NCI-H128 (cell line): ENCODE data around the gene CST3.

Experiments used
- DNase-seq: peaks from one replicate; lab custom pipeline; 2025; ENCODE audit not compliant: unreplicated experiment; lab: John Stamatoyannopoulos, UW

CST3 gene

DNA sequence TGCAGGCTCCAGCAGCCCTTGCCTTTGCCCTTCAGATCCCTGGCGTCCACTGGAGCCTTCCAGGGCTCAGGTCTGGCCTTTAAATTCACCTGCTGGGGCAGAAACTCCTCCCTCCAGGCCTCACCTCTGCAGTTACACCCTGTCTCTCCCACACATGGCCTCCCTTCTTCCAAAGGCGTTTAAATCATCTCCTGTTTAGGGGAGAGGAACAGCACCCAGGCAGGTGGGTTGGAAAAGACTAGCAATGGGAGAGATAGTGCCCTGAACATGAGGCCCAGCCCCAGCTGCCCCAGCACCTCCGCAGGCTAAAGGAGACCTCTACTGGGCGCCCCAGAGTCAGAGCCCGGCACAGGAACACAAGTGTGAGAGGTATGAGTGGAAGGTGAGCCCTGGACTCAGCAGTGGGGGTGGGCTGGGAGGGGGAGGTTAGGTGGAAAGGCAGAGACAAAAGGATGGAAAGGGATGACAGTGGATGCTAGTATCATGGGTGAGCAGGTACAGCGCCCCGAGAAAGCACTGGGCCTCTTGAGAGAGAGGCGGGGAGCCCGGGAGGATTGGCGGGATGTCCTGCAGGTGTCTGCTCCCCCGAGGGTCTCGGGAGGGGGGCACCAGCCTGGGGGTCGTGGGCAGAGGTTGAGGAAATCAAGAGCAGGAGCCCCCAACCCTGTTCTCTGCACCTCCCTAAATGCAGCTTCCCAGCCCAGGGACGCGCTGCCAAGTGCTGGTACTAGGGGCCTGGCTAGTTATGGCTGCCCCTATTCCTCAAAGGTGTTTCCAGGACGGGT, 31.7 kb downstream of the CST3 start, which contains the start of gene CST9:
TSS of gene CST9 (minus strand) at position 51 of the 785 bp plus-strand sequence. CDS start 53 bp downstream, outside the sequence.
- DNase-seq = no peak

DNA sequence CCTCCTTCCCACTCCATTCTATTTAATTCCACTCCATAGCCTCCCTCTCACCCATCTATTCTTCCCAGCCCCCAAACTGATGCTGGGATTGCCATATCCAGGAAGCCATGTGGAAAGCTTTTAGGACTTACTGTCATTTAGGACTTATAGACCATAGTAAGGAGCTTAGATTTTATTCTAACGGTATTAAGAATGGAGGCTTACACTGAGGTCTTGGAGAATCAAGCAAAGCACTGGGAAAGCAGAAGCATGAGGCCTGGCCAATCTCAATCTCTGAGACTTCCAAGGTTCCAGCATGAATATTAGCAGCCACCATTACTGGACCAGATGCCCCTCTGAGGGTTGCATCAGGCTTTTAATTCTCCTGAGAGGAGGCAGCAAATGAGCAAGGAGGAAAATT, 33.4 kb downstream of the CST3 start:
- no peak for DNase-seq

DNA sequence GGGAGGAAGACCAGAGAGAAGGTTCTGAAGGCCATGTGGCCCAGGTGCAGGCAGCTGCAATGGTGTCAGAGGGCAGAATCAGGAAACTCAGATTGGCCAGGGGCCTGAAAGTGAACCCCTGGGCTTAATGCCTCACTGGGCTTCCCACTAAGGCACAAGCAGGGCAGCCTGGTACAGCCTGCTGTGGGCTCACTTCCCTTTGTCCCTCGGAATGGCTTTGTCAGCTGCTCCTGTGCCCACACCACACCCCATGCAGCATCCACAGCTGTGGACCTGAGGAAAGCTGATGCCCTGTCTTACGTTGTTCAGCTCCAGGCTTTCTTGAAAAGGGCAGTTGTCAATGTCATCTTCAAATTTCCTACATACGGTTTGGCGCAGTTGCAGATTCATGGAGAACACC, 34.4 kb downstream of the CST3 start:
- no peak for DNase-seq

DNA sequence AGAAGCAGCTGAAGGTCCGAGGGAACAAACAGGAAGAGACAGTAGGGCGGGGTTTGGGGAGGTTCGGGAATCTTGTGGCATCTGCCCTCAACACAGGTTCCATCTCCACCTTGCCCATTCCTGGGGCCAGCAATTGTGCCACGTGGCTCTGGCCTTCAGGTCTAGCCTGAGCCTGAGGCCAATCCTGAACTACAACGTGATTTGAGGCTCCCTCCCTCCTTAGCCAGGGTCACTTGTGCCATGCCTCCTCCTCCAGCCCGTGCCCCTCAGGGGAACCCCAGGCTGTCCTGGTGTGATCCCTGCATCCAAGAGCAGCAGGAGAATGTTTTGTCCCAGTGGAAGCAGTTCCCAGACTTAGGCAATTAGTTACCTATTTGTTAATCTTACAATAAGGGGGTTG, 35.1 kb downstream of the CST3 start:
- no peak for DNase-seq

DNA sequence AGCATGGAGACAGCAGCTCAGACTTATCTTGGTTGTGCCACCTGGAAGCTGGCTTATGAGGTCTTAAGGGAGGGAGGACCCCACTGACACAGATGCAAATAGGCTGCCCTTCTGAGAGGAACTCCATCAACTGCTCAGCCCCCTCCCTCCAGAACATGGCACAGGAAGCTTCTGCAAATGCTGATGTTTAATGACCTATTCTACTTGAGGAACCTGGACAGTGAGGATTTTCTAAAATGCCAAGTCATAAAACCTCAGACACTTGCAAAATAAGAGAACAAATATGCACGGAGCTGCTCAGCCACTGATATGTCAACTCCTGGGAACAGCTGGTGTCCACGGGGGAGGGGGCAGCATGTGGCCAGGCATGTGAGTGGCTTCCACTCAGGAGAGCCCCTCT, 35.5 kb downstream of the CST3 start:
- no peak for DNase-seq

DNA sequence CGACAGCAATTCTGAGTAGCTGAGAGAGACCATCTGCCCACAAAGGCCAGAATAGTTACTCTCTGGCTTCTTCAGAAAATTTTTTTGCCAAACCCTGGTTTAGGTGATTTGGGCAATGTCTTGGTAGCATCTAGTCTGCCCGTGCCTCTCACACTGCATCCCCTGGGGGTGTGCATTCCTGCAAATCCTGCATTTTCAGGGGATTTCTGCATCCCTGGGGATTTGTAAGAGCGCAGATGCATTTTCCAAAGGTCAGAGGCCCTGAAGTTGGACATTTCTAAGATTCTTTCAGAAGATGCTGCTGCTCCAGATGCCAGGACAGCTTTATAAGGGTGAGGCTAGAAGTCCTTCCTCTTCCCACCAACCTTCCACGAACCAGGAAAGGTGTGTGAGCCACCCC, 36.0 kb downstream of the CST3 start:
- DNase-seq = no peak

DNA sequence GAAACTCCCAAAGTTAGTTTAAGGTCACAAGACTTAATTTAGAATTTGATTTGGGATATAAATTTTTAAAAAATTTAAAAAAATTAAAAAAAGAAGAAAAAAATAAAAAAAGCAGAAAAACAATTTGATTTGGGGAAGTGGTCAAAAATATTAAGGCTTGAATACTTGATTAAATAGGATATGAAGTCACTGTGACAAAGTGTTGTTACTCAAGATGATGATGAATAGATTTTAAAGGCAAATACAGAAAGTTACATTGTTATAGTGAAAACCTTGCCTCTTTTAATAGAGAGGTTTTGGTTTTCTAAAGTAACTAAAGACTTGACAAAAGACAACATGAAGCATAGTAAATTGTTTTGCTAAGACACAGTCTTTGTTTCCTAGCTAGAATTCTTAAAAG, 39.3 kb downstream of the CST3 start:
- DNase-seq = no peak

DNA sequence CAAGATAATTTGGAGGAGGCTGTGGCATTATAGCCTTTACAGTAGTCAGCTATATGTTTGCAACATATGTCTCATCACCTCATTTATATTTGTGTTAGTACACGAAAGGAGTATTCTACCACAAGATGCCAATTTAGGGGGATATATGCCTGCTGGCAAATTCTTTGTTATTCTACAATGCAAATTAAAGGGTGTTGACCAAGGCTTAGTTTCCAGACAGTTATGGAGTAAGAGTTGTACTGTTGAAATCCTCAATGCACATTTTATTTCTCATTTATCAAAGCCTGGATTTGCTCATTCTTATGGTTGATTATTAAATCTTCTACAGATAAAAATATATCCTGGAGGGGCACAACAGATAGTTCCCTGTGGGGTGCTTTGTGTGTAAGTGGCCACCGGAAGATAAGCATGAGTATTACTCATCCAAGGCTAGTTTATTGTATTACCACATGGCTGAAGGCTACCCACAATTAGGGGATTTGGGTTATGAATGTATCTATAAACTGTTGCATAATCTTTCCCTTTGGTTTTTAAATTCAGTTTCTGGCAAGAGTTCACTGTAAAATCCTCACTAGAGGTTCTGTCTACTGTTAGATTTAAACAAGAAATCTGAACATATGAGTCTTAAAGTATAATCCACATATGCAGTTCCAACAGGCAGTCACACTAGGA, 41.0 kb downstream of the CST3 start:
- no peak for DNase-seq

DNA sequence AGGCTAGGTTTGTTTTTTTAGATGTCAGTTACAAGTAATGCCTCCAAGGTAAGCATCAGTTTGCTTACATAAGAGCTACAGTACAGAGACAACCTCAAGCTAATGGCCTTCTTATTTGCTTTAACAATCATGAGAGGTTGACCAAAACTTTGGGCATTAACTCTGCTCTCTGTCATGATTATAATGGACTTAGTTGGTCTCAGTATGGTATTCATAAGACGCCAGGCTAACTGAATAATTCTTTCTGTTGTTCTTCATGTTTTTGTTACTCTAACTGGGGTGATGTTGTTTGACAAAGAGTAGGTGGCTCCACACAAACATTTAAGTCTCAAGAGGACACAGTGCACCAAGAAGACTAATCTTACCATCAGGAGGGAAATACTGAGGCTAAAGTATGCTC, 41.8 kb downstream of the CST3 start:
- no peak for DNase-seq

DNA sequence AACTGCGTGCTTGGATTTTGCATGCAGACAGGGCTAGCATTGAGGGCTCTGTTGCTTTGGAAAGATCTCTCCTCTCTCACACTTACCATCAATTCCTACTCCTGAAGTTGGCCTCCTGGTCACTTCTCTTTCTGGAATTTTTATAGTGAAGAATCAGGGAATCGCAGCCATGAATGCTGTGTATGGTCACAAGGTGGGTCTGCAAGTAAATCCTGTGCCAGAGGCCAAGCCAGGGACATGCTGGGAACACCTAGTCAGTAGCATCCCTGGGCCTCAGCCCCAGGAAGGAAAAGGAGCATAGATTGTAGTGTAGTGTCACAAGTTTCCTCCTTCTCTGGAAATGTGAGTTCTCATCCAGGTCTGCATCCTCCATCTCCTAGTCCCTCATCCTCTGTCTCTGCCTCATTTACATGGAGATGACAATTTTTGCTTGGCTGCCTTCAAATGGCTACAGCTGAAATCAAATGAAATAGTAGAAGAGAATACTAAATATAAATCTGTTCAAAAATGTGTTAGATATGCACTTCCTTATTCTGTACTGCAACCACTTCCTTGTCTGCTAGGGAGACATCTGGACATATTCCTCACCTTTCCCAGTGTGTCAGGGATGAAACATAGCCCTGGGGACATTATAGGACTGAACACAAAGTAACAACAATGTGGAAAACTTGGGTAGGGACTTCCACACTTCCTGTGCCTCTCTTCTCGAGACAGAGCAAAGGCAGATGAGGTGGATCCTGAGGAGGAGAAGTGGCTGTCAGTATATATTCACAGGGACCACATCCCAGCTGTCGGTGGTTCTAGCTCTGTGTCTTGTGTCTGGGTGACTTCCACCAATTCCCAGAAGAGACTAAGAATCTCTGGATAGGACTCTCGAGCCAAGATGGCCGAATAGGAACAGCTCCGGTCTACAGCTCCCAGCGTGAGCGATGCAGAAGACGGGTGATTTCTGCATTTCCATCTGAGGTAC, 49.0 kb downstream of the CST3 start:
- no peak for DNase-seq

DNA sequence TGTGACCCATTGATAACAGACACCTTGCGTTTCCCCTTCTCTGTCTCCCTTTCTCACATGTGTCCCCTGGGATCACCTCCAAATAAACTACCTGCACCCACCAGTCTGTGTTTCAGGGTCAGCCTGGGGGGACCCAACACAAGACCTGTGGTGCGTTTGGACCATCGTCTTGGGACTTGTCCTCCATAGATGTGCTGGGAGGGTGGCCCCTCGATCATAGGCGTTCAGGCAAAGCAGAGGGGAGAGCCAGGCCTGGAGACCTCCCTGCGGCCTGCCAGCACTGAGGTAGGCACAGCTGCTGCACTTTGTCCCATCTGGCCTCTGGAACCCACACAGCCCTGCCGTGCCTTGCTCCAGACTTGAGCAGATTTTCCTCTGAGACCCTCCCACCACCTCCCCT, 50.1 kb downstream of the CST3 start:
- no peak for DNase-seq

DNA sequence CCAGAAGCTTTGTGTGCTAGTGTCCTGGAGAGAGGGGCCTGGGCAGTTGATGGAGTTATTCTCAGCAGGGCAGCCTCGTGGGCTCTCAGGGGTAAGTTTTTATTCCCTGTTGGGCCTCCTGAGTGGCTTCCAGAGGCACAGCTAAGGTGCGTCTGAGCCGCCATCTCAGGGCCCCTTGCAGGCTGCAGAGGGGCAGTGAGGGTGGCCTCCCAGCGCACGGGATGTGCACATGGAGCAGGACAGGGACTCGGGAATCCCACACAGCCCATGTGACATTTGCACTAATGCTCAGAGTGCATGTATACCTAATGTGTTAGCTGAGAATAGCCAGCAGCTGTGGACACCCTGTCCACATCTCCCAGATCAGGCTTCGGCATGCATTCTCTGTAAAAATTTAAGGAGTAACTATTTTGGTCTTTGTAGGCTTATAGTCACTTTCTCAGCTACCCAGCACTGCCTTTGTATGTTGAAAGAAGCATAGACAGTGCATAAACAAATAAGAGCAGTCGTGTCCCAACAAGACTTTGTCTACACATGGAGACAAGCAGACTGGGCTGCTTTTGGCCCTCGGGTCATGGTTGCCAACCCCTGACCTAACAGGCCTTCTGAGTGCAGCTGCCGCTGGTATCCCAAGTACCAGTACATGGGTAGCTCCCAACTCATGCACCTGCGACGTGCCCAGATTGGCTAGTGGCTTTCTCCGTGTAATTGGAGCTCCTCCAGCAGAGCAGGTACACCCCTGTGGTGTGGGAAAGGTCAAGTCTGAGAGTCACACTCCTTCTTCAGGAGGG, 50.8 kb downstream of the CST3 start:
- no peak for DNase-seq

DNA sequence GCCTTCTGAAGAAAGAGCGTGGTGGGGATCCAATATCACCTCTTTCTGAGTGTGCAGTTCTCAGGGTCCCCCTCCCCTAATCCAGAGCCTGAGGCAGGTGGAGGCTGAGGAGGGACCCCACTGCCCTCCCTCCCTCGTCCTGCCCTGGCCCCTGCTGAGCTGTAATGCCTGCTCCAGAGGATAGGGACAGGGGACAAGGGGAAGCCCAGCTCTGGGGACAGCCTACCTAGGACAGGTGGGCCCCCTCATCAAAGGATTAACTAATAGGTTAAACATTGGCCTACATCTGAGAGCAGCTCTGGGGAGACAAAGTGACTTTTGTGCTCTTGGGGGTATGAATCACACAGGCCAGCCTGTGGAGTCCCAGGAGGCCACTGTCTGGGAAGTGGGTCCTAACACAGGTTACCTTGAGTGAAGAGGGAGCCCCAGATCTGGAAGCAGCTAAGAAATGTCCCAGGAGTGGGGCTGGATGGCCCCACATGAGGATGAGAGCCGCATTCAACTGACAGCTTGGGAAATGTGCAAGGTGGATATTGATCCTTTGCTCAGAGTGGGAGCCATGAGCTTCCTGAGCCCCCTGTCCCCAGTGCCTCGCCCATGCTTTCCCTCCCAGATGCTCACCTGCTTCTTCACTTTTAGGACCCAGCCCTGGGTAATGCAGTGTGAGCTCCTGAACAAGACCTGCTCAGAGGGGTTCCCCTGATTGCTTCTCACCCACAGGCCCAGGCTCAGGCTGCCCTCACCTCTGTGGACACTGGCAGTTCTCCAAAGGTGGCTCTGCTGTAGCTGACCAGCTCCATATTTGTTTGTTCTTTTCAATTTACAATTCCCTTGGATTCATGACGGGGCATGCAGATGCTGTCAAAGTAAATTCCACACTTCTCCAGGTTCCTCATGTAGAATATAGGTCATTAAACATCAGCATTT, 51.7 kb downstream of the CST3 start:
- no peak for DNase-seq

DNA sequence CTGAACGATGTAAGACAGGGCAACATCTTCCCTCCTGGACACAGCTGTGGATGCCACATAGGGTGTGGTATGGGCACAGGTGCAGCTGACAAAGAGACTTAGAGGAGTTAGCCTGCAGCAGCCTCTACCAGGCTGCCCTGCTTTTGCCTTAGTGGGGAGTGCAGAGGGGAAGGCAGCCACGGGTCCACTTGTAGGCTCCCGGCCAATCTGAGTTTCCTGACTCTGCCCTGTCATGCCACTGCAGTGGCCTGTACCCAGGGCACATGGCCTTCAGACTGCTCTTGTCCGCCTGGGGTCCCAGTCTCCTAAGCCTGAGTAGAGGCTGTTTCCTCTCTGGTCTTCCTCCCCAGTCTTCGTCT, 52.3 kb downstream of the CST3 start:
- no peak for DNase-seq

DNA sequence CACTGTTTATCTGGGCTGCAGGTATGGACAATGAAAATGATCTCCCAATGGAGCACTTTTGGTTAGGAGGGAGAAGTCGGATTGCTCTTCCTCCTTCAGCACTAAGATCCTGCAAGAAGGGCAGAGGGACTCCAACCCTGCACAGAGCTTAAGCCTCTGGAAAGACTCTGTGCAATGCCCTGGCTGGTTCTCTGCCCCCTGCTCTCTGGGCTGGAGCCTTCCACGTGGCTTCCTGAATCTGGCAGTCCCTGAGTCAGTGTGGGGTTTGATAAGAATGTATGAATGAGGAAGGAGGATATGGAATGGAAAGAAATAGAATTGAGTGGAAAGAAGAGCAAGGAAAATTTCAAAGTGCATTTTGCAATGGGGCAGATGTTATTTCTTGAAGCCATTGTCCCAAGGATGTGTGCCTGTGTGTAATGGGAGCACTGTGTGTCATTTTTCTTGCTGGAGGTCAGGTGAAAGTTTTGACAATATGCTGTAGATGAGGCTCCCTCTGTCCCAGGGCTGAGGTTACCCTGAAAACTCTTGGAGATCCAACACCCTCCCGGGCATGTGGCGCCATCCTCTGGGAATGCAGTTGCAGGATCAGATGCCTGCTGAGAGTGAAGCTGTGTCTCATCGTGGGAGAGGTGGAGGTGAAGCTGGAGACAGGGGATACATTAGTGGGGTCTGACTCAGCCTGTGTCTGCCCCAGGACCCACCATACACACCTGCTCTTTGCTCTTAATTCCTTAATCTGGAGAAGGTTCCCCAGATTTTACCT, 53.1 kb downstream of the CST3 start:
- DNase-seq = no peak
